ENCODE results near the gene PSMG4.
"Not testable (repeated sequence)": the region's sequence is repeated elsewhere in the genome, so short reads cannot be mapped to it uniquely, and the experiment has no call there.

PSMG4 gene

GRCh38 chr6:3230900-3231246 is 27.9 kb upstream of the PSMG4 start:
- no peak for DNase-seq

GRCh38 chr6:3231247-3232016 is 27.3 kb upstream of the PSMG4 start:
- peak; percentile 14 for DNase-seq

GRCh38 chr6:3232017-3232945 is 26.5 kb upstream of the PSMG4 start:
- DNase-seq: no peak

- no peak for DNase-seq
These were observed 25.4 kb upstream of the PSMG4 start for GRCh38 chr6:3233321-3233720.

- DNase-seq: no peak
These were observed 24.8 kb upstream of the PSMG4 start for GRCh38 chr6:3233904-3234303.

GRCh38 chr6:3235486-3235885 is 23.3 kb upstream of the PSMG4 start:
- DNase-seq: no peak

- no peak for DNase-seq
These were observed 22.7 kb upstream of the PSMG4 start for GRCh38 chr6:3236005-3236404.

- DNase-seq: peak; percentile 53
These were observed 20.7 kb upstream of the PSMG4 start for GRCh38 chr6:3237761-3238662.

- DNase-seq: no peak
These were observed 19.5 kb upstream of the PSMG4 start for GRCh38 chr6:3239110-3239830.

GRCh38 chr6:3240595-3240994 is 18.2 kb upstream of the PSMG4 start:
- DNase-seq: no peak

GRCh38 chr6:3241745-3242144 is 17.0 kb upstream of the PSMG4 start:
- not testable (repeated sequence) for DNase-seq

- DNase-seq: no peak
These were observed 16.0 kb upstream of the PSMG4 start for GRCh38 chr6:3242768-3243167.

GRCh38 chr6:3244003-3244831 is 14.5 kb upstream of the PSMG4 start:
- no peak for DNase-seq

GRCh38 chr6:3244832-3245161 is 13.9 kb upstream of the PSMG4 start:
- DNase-seq: not testable (repeated sequence)

GRCh38 chr6:3245216-3245615 is 13.5 kb upstream of the PSMG4 start:
- DNase-seq: no peak

- DNase-seq: no peak
These were observed 11.2 kb upstream of the PSMG4 start for GRCh38 chr6:3247255-3248146.

- DNase-seq: no peak
These were observed 8.9 kb upstream of the PSMG4 start for GRCh38 chr6:3249821-3250220.

- no peak for DNase-seq
These were observed 8.5 kb upstream of the PSMG4 start for GRCh38 chr6:3250231-3250675.

- DNase-seq: peak; percentile 86
These were observed 7.1 kb upstream of the PSMG4 start for GRCh38 chr6:3251462-3252314.
